Testis (tissue), 2 donors: ENCODE measurements around the gene ESR1.

Source experiments
- POLR2A ChIP-seq: fragments of 450-650 bp; IDR thresholded peaks from one replicate; pipeline ENCODE4 v1.6.1; 2017; ENCODE audit warnings: antibody characterized with exemption, mild to moderate bottlenecking, moderate library complexity
- TF ChIP-seq, protein P1 (sequence below), 3 experiments: fragments of 450-650 bp in 2 of 3; fragments of 200-600 bp in 1 of 3; sonication (generic) in 1 of 3; IDR thresholded peaks; one replicate each; pipeline ENCODE4 v1.5.1; 2016 to 2019; ENCODE audit warnings: antibody characterized with exemption in 3 of 3, mild to moderate bottlenecking in 2 of 3, moderate library complexity in 1 of 3

DNA sequence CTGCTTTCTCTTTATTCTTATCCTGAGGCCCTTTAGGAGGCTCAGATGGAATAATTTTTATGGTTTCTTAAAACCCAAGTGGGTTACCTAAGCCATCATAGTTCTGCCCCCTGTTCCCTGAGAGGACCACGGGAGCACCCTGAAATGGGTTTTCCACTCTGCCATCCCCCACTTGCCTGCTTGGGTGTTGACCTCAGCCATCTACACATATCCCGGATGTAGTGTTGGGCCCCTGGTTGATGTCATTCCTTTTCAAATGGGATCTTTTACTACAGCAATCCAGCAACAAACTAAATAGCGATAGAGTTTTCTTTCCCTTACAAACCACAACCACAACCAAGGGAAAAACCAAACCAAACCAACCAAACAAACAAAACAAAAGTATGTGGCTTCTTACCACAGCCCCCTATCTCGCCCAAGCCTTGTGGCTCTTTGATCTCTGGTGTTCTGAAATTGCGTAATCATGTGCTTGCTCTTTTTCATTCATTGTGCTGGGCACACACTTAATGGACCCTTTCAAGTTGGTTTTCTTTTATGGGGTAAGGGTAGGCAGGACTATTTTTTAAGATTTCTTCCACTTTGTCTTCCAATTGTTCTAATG lies 154.9 kb downstream of the ESR1 start:
- TF ChIP-seq, protein P1, sequence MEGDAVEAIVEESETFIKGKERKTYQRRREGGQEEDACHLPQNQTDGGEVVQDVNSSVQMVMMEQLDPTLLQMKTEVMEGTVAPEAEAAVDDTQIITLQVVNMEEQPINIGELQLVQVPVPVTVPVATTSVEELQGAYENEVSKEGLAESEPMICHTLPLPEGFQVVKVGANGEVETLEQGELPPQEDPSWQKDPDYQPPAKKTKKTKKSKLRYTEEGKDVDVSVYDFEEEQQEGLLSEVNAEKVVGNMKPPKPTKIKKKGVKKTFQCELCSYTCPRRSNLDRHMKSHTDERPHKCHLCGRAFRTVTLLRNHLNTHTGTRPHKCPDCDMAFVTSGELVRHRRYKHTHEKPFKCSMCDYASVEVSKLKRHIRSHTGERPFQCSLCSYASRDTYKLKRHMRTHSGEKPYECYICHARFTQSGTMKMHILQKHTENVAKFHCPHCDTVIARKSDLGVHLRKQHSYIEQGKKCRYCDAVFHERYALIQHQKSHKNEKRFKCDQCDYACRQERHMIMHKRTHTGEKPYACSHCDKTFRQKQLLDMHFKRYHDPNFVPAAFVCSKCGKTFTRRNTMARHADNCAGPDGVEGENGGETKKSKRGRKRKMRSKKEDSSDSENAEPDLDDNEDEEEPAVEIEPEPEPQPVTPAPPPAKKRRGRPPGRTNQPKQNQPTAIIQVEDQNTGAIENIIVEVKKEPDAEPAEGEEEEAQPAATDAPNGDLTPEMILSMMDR (IDR thresholded peaks at IDR 0.05): no peak
- no peak for TF ChIP-seq POLR2A
